A549 (cell line): Measurements from ENCODE around the gene TBC1D4. TPM values are rescaled to one million over a fixed set of nuclear protein-coding genes. Genes with fewer than 3 reads are reported as not detected.

Experiments
- ATAC-seq, 2 experiments: fragments of 200-7000 bp in 1 of 2; fragments of >200 bp in 1 of 2; cut with Nextera tagmentation in 1 of 2; cut with Tn5 transposase in 1 of 2; 3 replicates each; pipeline versions ENCODE4 v1.8.0 to v1.9.1; 2018 to 2020; ENCODE audit warnings: mild to moderate bottlenecking in 1 of 2, moderate library complexity in 1 of 2
- CTCF ChIA-PET: fragments of 300-600 bp; sonication (Branson Sonifier 250); formaldehyde crosslinking; extraction: SDS; loops from one replicate; lab custom pipeline; 2021; ENCODE audit warnings: antibody characterized with exemption, inconsistent platforms; lab: Yijun Ruan, JAX
- POLR2A ChIA-PET: fragments of 350-600 bp; formaldehyde crosslinking; extraction: SDS; loops from one replicate; lab custom pipeline; 2021; ENCODE audit warnings: antibody characterized with exemption, inconsistent platforms; lab: Yijun Ruan, JAX
- DNase-seq, 2 experiments: peaks; one replicate each; pipeline versions ENCODE4 v3.0.0 to v3.0.0-alpha.2; 2011 to 2016; ENCODE audit warnings: low read depth in 1 of 2, low spot score in 1 of 2
- FAIRE-seq: peaks from 2 replicates; lab custom pipeline; 2011; peaks lifted over from hg19 to GRCh38; lab: Jason Lieb, UNC
- H3K27ac ChIP-seq, 2 experiments: fragments of >200 bp; sonication (Bioruptor Twin); formaldehyde crosslinking; 3 replicates each; pipeline ENCODE4 v1.5.1; 2016 to 2017
- H3K4me1 ChIP-seq: fragments of >200 bp; sonication (Bioruptor Twin); formaldehyde crosslinking; 3 replicates; pipeline ENCODE4 v1.6.1; 2016
- H3K4me2 ChIP-seq: fragments of >200 bp; sonication (Bioruptor Twin); formaldehyde crosslinking; 3 replicates; pipeline ENCODE4 v1.6.1; 2016
- H3K4me3 ChIP-seq: fragments of >200 bp; sonication (Bioruptor Twin); formaldehyde crosslinking; 3 replicates; pipeline ENCODE4 v1.5.1; 2016
- H3K9me3 ChIP-seq: fragments of >200 bp; sonication (Bioruptor Twin); formaldehyde crosslinking; 3 replicates; pipeline ENCODE4 v1.6.1; 2016
- ATOH8 ChIP-seq: fragments of 250-450 bp; sonication (Bioruptor Pico); IDR thresholded peaks from 2 replicates; pipeline ENCODE4 v1.5.0; 2020; ENCODE audit warnings: low read depth, mild to moderate bottlenecking, moderate library complexity
- BCL3 ChIP-seq: fragments of >200 bp; sonication (Bioruptor Twin); formaldehyde crosslinking; IDR thresholded peaks from 3 replicates; pipeline ENCODE4 v1.6.1; 2016
- CBX8 ChIP-seq: fragments of 200-600 bp; sonication (generic); IDR thresholded peaks from 2 replicates; pipeline ENCODE4 v1.6.1; 2016
- CTCF ChIP-seq: fragments of >200 bp; sonication (Bioruptor Twin); formaldehyde crosslinking; IDR thresholded peaks from 3 replicates; pipeline ENCODE4 v1.5.1; 2016
- E2F6 ChIP-seq: IDR thresholded peaks from 2 replicates; pipeline ENCODE4 v1.6.1; 2012; ENCODE audit warnings: low read depth, borderline replicate concordance
- FOXS1 ChIP-seq: fragments of 250-450 bp; sonication (Bioruptor Pico); IDR thresholded peaks from 2 replicates; pipeline ENCODE4 v1.5.0; 2020; ENCODE audit warnings: mild to moderate bottlenecking, moderate library complexity
- HES2 ChIP-seq: fragments of >200 bp; sonication (Bioruptor Twin); formaldehyde crosslinking; IDR thresholded peaks from 2 replicates; pipeline ENCODE4 v1.6.1; 2016
- MAX ChIP-seq: IDR thresholded peaks from 2 replicates; pipeline ENCODE4 v1.6.1; 2012
- MYC ChIP-seq: IDR thresholded peaks from 2 replicates; pipeline ENCODE4 v1.6.1; 2012; ENCODE audit warnings: mild to moderate bottlenecking, inconsistent platforms, low read length, improper control_type of control experiment, borderline replicate concordance
- PHF8 ChIP-seq: fragments of 200-600 bp; sonication (generic); IDR thresholded peaks from 2 replicates; pipeline ENCODE4 v1.6.1; 2016; ENCODE audit warnings: low read depth, mild to moderate bottlenecking, antibody characterized with exemption, moderate library complexity, borderline replicate concordance
- POLR2A ChIP-seq: IDR thresholded peaks from 2 replicates; pipeline ENCODE4 v1.6.1; 2012; ENCODE audit warnings: mild to moderate bottlenecking, low read length
- RNF2 ChIP-seq: fragments of 200-600 bp; sonication (generic); IDR thresholded peaks from 2 replicates; pipeline ENCODE4 v1.6.1; 2016; ENCODE audit warnings: low read depth, mild to moderate bottlenecking, antibody characterized with exemption, moderate library complexity, borderline replicate concordance
- USF2 ChIP-seq: fragments of 450-650 bp; IDR thresholded peaks from 2 replicates; pipeline ENCODE4 v1.6.1; 2014; ENCODE audit warnings: antibody characterized with exemption
- ZFP36 ChIP-seq: fragments of 450-650 bp; IDR thresholded peaks from 2 replicates; pipeline ENCODE4 v1.6.1; 2014; ENCODE audit warnings: borderline replicate concordance; ENCODE audit not compliant: partially characterized antibody
- ZSCAN20 ChIP-seq: fragments of 250-450 bp; sonication (Bioruptor Pico); IDR thresholded peaks from 2 replicates; pipeline ENCODE4 v1.8.0; 2022; ENCODE audit warnings: mild to moderate bottlenecking, moderate library complexity
- WGBS: methylation state at CpG from one replicate; pipeline ENCODE4 v1.1.6; 2017; ENCODE audit errors: missing lambda C conversion rate; 5-methylcytosine and 5-hydroxymethylcytosine counted together
- polyA plus RNA-seq, 4 experiments: library from polyadenylated mRNA; depleted of rRNA in 3 of 4; stranded (reverse); fragments of >200 nt; fragmentation: RNase III in 1 of 4; extraction: RNeasy Plus Mini Kit Qiagen cat#74134 plus additional on column Dnase treatment in 1 of 4; gene quantifications; 2 replicates in 3 of 4; 3 replicates in 1 of 4; pipeline ENCODE4 v1.2.3, GENCODE V29; 2011 to 2017

Gene TBC1D4
- polyA plus RNA-seq, 2 of the 4 experiments (the other 2 are of a cell fraction) = 9.5 to 12.5 TPM

- ATAC-seq (no peak), FAIRE-seq (no peak), DNase-seq (no peak)
- CTCF ChIA-PET = interaction anchor here (1.8 kb wide), 1 partner anchor 27 kb away, joined by 6 read pairs; no protein-coding TSS in a partner anchor
- Histone ChIP-seq H3K4me3 (no peak overlapping the region), H3K4me1 (0 out of 3 replicates have a peak, but pooled peaks cover 3% of the 10 kb centered on the region), H3K9me3 (peaks cover 18% of the 10 kb centered on the region; the same call in 2 of the 3 replicates), H3K4me2 (no peak overlapping the region), H3K27ac (no peak overlapping the region)
- WGBS = 89% methylated on average over 2 of the region's 2 CpGs
- POLR2A ChIA-PET = no interaction called here
- no peak for TF ChIP-seq RNF2
- no peak for TF ChIP-seq ZFP36
- TF ChIP-seq HES2 = no peak
- no peak for TF ChIP-seq CTCF
- no peak for TF ChIP-seq ATOH8 (CRISPR knock-in tag)
- no peak for TF ChIP-seq MYC
- no peak for TF ChIP-seq PHF8
- TF ChIP-seq CBX8 = no peak
- no peak for TF ChIP-seq MAX
- no peak for TF ChIP-seq E2F6
Measured at GRCh38 chr13:75399879-75400217, 82.1 kb downstream of the TBC1D4 start.

GRCh38 chr13:75399168-75399878, 82.6 kb downstream of the TBC1D4 start:
- CTCF ChIA-PET = interaction anchor here (1.8 kb wide), 1 partner anchor 27 kb away, joined by 6 read pairs; no protein-coding TSS in a partner anchor
- POLR2A ChIA-PET = no interaction called here
- ATAC-seq (no peak), FAIRE-seq (no peak), DNase-seq (no peak)
- Histone ChIP-seq H3K4me3 (no peak overlapping the region), H3K4me2 (no peak overlapping the region), H3K27ac (no peak overlapping the region), H3K9me3 (peaks cover 18% of the 10 kb centered on the region; the same call in 2 of the 3 replicates), H3K4me1 (0 out of 3 replicates have a peak, but pooled peaks cover 3% of the 10 kb centered on the region)
- WGBS = 89% methylated on average over 2 of the region's 2 CpGs
- no peak for TF ChIP-seq USF2
- TF ChIP-seq BCL3 = no peak
- TF ChIP-seq CTCF = no peak
- no peak for TF ChIP-seq ZSCAN20 (CRISPR knock-in tag)
- TF ChIP-seq FOXS1 (CRISPR knock-in tag) = no peak
- TF ChIP-seq POLR2A = no peak
